ENCODE data around the gene USP6NL. TPM values are rescaled to one million over a fixed set of nuclear protein-coding genes. Genes with fewer than 3 reads are reported as not detected.

Gene USP6NL
- total and polyA plus RNA-seq, 10 of the 15 experiments (the other 5 are each of a cell fraction or from before 2014, with no cell fraction given) = 4.0 to 27.7 (median 18.2) TPM

DNA sequence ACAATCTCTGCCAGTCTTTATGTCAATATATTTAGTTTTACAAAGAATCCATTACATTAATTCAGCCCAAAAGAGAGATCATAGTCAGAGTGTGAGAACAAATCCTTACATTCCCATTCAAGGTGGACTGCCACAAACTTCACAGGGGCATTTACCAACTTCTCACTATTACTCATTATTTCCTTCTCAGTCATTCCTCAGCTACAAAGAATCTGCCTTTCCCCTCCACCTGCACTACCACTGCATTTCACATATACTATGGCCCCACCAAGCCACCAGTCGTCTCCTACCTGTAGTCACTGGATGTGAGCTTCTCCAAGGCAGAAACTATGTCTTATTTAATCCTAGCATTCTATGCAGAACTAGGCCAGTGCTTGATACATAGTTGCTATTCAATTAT, 94.3 kb downstream of the USP6NL start (continued):
- TF ChIP-seq, protein P1, sequence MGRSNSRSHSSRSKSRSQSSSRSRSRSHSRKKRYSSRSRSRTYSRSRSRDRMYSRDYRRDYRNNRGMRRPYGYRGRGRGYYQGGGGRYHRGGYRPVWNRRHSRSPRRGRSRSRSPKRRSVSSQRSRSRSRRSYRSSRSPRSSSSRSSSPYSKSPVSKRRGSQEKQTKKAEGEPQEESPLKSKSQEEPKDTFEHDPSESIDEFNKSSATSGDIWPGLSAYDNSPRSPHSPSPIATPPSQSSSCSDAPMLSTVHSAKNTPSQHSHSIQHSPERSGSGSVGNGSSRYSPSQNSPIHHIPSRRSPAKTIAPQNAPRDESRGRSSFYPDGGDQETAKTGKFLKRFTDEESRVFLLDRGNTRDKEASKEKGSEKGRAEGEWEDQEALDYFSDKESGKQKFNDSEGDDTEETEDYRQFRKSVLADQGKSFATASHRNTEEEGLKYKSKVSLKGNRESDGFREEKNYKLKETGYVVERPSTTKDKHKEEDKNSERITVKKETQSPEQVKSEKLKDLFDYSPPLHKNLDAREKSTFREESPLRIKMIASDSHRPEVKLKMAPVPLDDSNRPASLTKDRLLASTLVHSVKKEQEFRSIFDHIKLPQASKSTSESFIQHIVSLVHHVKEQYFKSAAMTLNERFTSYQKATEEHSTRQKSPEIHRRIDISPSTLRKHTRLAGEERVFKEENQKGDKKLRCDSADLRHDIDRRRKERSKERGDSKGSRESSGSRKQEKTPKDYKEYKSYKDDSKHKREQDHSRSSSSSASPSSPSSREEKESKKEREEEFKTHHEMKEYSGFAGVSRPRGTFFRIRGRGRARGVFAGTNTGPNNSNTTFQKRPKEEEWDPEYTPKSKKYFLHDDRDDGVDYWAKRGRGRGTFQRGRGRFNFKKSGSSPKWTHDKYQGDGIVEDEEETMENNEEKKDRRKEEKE (IDR thresholded peaks at IDR 0.05) = no peak
- TF ChIP-seq ZNF217 (IDR thresholded peaks at IDR 0.05) (no peak), TCF3 (IDR thresholded peaks at IDR 0.05; ENCODE audit: borderline replicate concordance, insufficient read depth, low read depth, low read length) (0 out of 2 replicates have a peak, but pooled peaks have one; percentile 52), SKIL (IDR thresholded peaks at IDR 0.05; ENCODE audit: low read depth, poor library complexity, severe bottlenecking) (no peak), NFYB (IDR thresholded peaks at IDR 0.05; ENCODE audit: insufficient read depth, low read depth, low read length) (no peak), RUNX3 (IDR thresholded peaks at IDR 0.05; ENCODE audit: low read length) (peak; percentile 70), ZNF274 (IDR thresholded peaks at IDR 0.05; ENCODE audit: insufficient read depth, insufficient read length) (no peak), CEBPZ (IDR thresholded peaks at IDR 0.05; ENCODE audit: low read depth, low read length) (no peak), HDGF (IDR thresholded peaks at IDR 0.05) (no peak), HDAC6 (IDR thresholded peaks at IDR 0.05; ENCODE audit: unreplicated experiment) (no peak), YBX1 (IDR thresholded peaks at IDR 0.05) (no peak)
- TF ChIP-seq, protein P2, sequence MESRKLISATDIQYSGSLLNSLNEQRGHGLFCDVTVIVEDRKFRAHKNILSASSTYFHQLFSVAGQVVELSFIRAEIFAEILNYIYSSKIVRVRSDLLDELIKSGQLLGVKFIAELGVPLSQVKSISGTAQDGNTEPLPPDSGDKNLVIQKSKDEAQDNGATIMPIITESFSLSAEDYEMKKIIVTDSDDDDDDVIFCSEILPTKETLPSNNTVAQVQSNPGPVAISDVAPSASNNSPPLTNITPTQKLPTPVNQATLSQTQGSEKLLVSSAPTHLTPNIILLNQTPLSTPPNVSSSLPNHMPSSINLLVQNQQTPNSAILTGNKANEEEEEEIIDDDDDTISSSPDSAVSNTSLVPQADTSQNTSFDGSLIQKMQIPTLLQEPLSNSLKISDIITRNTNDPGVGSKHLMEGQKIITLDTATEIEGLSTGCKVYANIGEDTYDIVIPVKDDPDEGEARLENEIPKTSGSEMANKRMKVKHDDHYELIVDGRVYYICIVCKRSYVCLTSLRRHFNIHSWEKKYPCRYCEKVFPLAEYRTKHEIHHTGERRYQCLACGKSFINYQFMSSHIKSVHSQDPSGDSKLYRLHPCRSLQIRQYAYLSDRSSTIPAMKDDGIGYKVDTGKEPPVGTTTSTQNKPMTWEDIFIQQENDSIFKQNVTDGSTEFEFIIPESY (IDR thresholded peaks at IDR 0.05) = no peak
- TF ChIP-seq, protein P3, sequence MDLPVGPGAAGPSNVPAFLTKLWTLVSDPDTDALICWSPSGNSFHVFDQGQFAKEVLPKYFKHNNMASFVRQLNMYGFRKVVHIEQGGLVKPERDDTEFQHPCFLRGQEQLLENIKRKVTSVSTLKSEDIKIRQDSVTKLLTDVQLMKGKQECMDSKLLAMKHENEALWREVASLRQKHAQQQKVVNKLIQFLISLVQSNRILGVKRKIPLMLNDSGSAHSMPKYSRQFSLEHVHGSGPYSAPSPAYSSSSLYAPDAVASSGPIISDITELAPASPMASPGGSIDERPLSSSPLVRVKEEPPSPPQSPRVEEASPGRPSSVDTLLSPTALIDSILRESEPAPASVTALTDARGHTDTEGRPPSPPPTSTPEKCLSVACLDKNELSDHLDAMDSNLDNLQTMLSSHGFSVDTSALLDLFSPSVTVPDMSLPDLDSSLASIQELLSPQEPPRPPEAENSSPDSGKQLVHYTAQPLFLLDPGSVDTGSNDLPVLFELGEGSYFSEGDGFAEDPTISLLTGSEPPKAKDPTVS (IDR thresholded peaks at IDR 0.05; ENCODE audit: low read depth, low read length) = no peak
- TF ChIP-seq, protein P4, sequence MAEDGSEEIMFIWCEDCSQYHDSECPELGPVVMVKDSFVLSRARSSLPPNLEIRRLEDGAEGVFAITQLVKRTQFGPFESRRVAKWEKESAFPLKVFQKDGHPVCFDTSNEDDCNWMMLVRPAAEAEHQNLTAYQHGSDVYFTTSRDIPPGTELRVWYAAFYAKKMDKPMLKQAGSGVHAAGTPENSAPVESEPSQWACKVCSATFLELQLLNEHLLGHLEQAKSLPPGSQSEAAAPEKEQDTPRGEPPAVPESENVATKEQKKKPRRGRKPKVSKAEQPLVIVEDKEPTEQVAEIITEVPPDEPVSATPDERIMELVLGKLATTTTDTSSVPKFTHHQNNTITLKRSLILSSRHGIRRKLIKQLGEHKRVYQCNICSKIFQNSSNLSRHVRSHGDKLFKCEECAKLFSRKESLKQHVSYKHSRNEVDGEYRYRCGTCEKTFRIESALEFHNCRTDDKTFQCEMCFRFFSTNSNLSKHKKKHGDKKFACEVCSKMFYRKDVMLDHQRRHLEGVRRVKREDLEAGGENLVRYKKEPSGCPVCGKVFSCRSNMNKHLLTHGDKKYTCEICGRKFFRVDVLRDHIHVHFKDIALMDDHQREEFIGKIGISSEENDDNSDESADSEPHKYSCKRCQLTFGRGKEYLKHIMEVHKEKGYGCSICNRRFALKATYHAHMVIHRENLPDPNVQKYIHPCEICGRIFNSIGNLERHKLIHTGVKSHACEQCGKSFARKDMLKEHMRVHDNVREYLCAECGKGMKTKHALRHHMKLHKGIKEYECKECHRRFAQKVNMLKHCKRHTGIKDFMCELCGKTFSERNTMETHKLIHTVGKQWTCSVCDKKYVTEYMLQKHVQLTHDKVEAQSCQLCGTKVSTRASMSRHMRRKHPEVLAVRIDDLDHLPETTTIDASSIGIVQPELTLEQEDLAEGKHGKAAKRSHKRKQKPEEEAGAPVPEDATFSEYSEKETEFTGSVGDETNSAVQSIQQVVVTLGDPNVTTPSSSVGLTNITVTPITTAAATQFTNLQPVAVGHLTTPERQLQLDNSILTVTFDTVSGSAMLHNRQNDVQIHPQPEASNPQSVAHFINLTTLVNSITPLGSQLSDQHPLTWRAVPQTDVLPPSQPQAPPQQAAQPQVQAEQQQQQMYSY (CRISPR knock-in tag; IDR thresholded peaks at IDR 0.05) = no peak

Measured in GM12878 (cell line).